Measurements from ENCODE around the gene TMED1.

DNA sequence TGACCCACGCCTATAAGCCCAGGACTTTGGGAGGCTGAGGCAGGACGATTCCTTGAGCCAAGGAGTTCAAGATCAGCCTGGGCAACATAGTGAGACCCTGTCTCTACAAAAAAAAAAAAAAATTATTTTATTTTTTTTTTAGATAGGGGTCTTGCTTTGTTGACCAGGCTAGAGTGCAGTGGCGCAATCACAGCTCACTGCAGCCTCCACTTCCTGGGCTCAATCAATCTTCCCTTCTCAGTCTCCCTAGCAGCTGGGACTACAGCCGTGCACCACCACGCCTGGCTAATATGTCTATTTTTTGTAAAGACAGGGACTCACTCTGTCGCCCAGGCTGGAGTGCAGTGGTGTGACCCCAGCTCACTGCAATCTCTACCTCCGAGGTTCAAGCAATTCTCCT, 16.9 kb upstream of the TMED1 start:
- no peak for TF ChIP-seq CTCF (IDR thresholded peaks at IDR 0.05)
- TF ChIP-seq POLR2A (IDR thresholded peaks at IDR 0.05): no peak

Measured in vagina (tissue), 2 donors.